ENCODE results near the gene ABL1. TPM values are rescaled to one million over a fixed set of nuclear protein-coding genes. Genes with fewer than 3 reads are reported as not detected.

Gene ABL1
- total RNA-seq, 1 experiment from 2014 or later: 83.6 TPM

- Histone ChIP-seq H3K27me3 (ENCODE audit: insufficient read depth, low read length) (no peaks in the 10 kb centered on the region), H3K56ac (ENCODE audit: insufficient read length, low read depth, low read length) (no peak overlapping the region), H2BK15ac (ENCODE audit: low read depth, low read length) (no peak overlapping the region), H3K23me2 (ENCODE audit: insufficient read length, low read depth, low read length, poor library complexity, severe bottlenecking) (no peaks in the 10 kb centered on the region), H3K4me1 (ENCODE audit: insufficient read depth, low read length) (0 out of 2 replicates have a peak, but pooled peaks cover 2% of the 10 kb centered on the region), H3K4me2 (ENCODE audit: insufficient read depth, insufficient read length, low read length) (no peak overlapping the region), H4K91ac (ENCODE audit: insufficient read length, low read depth, low read length) (no peak overlapping the region), H3K23ac (ENCODE audit: insufficient read length, low read depth, low read length) (no peak overlapping the region), H3T11ph (ENCODE audit: low read length) (no peak overlapping the region), H2BK12ac (ENCODE audit: insufficient read length, low read depth, low read length) (no peak overlapping the region), H4K5ac (ENCODE audit: insufficient read length, low read depth, low read length) (no peak overlapping the region), H3K27ac (ENCODE audit: insufficient read length, low read depth, low read length) (no peak overlapping the region), H3K79me1 (ENCODE audit: insufficient read depth, low read depth, low read length, poor library complexity, severe bottlenecking) (no peaks in the 10 kb centered on the region), H3K9ac (ENCODE audit: extremely low read depth, insufficient read length, low read length) (no peak overlapping the region), H2BK120ac (ENCODE audit: low read depth, low read length, poor library complexity, severe bottlenecking) (no peak overlapping the region), H2BK20ac (ENCODE audit: low read depth, low read length, poor library complexity, severe bottlenecking) (no peak overlapping the region), H4K20me1 (ENCODE audit: control insufficient read depth, insufficient read depth, insufficient read length) (no peaks in the 10 kb centered on the region), H2AK5ac (ENCODE audit: insufficient read length, low read length) (no peak overlapping the region), H3K9me3 (ENCODE audit: control insufficient read depth, low read depth, low read length) (no peaks in the 10 kb centered on the region), H2AFZ (ENCODE audit: low read length) (no peak overlapping the region), H3K14ac (ENCODE audit: insufficient read depth, low read length) (no peak overlapping the region), H3K4ac (ENCODE audit: low read depth, low read length) (no peak overlapping the region), H2BK5ac (ENCODE audit: insufficient read length, low read length) (no peak overlapping the region), H3K18ac (ENCODE audit: insufficient read length, low read depth, low read length) (peak overlapping the region; percentile 37), H3K79me2 (ENCODE audit: insufficient read depth, low read length) (peaks cover 2% of the 10 kb centered on the region), H4K8ac (replicated peaks; ENCODE audit: insufficient read length, low read depth, low read length) (no peak overlapping the region)
- H3K27ac Mint-ChIP-seq: peak overlapping the region; percentile 61 to 94 (median 71); a peak in 6 of 7 replicates
- WGBS (ENCODE audit: extremely low coverage, insufficient read length, low lambda C conversion rate): no CpG with 5 or more reads among the region's 28 CpGs
- DNase-seq: no peak
- H3K4me1 Mint-ChIP-seq: peaks cover 8 to 23% of the 10 kb centered on the region in 2 experiments; a peak in 3 of 4 replicates
- no peak overlapping the region; a peak in 1 of 5 replicates for H3K4me3 Mint-ChIP-seq
- H3K27me3 Mint-ChIP-seq (ENCODE audit: low read depth): no peaks in the 10 kb centered on the region
- no peaks in the 10 kb centered on the region for H3K9me3 Mint-ChIP-seq
- H3K36me3 Mint-ChIP-seq (ENCODE audit: insufficient read depth in 1 of 3, low read depth in 3 of 3): peaks cover 12 to 48% (median 42%) of the 10 kb centered on the region in 3 experiments; a peak in 6 of 7 replicates
- no peak for TF ChIP-seq CTCF (conservative IDR thresholded peaks at IDR 0.05)
Measured at GRCh38 chr9:130860458-130861316, 25.6 kb downstream of the ABL1 start.
